ENCODE results near the gene ADGRL3.
"Not testable (repeated sequence)": the region's sequence is repeated elsewhere in the genome, so short reads cannot be mapped to it uniquely, and the experiment has no call there.

Gene ADGRL3

GRCh38 chr4:61293707-61294400 lies 93.7 kb downstream of the ADGRL3 start:
- no peak for DNase-seq

DNA sequence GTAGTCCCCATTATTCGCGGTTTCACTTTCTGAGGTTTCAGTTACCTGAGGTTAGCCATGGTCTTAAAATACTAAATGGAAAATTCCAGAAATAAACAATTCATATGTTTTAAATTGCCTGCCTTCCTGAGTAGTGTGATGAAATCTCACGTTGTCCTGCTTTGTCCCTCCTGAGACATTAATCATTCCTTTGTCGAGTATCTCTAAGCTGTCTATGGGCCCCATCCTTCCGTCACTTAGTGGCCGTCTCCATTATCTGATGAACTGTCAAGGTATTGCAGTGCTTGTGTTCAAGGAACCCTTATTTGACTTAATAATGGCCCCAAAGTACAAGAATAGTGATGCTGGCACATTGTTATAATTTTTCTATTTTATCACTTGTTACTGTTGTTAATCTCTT lies 94.8 kb downstream of the ADGRL3 start:
- no peak for DNase-seq

GRCh38 chr4:61296144-61296543 lies 96.0 kb downstream of the ADGRL3 start:
- no peak for DNase-seq

DNA sequence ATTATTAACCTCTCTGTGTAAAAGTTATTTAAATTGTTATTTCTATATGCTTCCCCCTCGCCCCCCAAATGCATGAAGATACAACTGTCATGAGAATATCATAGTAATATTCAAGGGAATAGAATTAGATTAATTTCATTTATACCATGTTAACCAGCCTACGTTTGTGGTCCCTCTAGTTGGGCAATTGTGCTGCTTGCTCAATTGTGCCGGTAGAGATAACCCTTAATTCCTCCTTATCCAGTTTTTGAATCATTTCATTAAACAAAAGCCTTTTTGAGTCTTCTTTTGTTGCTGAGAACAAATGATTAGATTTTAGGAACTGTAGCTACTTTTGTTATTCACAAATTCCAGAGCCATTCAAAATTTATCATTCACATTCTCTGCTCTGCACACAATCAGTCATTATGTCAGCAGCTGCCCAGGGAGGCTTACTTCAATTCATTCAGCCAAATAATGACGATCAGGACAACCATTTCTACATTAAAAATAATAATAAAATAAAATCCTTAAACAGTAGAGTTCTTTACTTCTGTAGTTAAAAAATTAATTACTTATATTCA lies 98.1 kb downstream of the ADGRL3 start:
- no peak for DNase-seq

DNA sequence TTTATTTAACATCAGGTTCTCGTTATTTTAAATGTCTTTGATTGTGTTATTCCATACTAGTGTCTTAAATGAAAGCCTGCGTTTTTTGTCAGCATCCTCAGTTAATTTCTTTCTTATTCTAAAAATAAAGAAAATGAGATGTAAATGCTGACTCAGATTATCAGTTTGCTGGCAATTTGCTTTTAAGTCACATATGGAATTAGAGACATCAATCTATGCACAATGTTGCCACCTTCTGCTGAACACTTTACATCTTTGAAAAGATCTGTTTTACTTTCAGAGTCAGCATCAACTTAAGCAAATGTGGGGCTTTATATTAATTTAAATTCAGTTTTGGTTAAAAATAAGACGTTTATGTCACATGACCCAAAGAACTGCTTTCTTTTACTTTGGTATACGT lies 99.2 kb downstream of the ADGRL3 start:
- DNase-seq = no peak

DNA sequence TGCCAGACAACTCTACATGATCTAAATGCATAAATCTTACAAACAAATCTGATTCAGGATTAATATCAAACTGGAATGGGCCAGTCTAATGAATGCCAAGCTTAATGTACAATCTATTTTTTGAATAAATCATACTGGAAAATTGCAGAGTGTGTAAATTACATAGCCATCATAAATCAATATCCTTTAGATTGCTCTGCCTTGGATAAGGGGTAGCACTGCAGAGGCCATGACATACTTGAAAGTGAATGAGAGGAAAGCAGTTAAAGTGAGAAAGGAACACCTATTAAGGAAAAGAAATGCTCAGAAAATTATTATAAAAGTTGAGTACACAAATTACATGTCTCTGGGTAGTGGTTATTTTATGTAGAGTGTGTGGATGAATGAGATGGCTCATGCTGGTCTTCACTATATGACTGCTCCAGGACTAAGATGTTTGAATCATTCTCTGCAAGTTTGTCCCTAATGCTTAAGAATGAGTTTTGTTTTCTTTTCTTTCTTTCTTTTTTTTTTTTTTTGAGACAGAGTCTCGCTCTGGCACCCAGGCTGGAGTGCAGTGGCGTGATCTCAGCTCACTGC lies 100.2 kb downstream of the ADGRL3 start:
- no peak for DNase-seq

GRCh38 chr4:61301271-61301670 lies 101.1 kb downstream of the ADGRL3 start:
- no peak for DNase-seq

DNA sequence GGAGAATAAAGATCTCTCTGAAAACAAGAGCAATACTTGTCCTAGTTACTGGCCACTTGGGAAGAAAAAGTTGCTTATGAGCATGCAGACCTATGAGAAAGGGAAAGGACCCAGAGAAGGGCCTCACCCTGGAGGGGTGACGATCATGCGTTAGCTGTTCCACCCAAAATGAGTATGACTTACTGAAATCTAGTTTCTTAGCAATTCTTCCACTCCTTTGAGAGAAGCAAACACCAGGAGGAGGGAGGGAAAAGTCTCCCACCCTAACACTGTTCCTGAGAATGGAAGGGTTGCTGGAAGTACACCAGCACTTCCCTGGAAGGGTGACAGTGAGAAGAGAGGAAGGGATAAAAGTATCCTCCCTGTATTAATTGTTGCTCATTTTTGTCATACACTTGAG lies 107.9 kb downstream of the ADGRL3 start:
- no peak for DNase-seq

- DNase-seq = no peak
Observed at GRCh38 chr4:61309616-61310015, 109.5 kb downstream of the ADGRL3 start.

- no peak for DNase-seq
Observed at GRCh38 chr4:61312526-61312925, 112.4 kb downstream of the ADGRL3 start.

GRCh38 chr4:61318431-61318830 lies 118.3 kb downstream of the ADGRL3 start:
- no peak for DNase-seq

GRCh38 chr4:61319156-61319555 lies 119.0 kb downstream of the ADGRL3 start:
- no peak for DNase-seq

GRCh38 chr4:61320154-61320553 lies 120.0 kb downstream of the ADGRL3 start:
- no peak for DNase-seq

GRCh38 chr4:61320631-61321030 lies 120.5 kb downstream of the ADGRL3 start:
- DNase-seq = no peak

- no peak for DNase-seq
Observed at GRCh38 chr4:61332693-61333092, 132.6 kb downstream of the ADGRL3 start.

GRCh38 chr4:61333490-61333889 lies 133.4 kb downstream of the ADGRL3 start:
- DNase-seq = no peak

DNA sequence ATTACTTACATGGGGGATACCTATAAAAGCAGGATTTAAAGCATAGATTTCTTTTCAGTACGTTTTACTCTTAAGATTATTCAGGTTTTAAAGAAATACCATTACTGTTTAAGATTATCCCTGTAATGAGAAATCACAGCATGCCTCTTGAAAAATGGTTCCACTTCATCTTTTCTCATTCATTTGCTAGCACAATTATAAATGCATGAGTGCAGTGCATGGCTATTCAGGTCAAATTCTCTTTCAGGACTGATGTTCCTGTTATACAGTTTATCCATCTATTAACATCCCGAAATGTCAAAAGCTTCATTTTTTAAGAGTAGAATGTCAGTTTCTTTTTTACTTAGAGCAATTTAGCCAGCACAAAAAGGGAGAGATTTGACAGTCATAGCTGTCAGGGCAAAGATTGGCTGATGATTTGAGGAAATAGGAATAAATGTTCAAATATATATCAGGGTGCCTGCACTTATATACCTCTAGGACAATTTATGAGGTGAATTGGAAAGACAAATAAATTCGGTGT lies 135.2 kb downstream of the ADGRL3 start:
- DNase-seq = no peak

- no peak for DNase-seq
Observed at GRCh38 chr4:61336488-61336887, 136.4 kb downstream of the ADGRL3 start.

DNA sequence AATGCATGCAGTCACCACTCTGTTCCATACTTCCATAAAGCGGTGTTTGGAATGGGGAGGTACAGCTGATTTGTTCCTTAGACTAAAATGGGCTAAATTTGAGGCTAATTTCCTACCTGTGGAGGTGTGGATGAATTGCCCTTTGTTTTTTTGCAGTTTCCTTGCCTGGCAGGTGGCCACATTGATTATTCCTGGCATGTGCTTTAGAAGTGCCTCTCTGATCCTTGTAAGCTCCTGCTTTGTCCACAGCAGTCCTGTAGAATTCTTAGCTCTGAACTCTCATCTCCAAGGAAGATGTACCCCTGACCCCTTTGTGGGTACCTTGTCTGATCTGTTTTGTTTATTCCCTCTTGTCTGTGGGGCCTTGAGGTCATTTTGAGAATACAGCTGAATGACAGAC lies 136.8 kb downstream of the ADGRL3 start:
- no peak for DNase-seq

GRCh38 chr4:61342061-61342460 lies 141.9 kb downstream of the ADGRL3 start:
- no peak for DNase-seq

DNA sequence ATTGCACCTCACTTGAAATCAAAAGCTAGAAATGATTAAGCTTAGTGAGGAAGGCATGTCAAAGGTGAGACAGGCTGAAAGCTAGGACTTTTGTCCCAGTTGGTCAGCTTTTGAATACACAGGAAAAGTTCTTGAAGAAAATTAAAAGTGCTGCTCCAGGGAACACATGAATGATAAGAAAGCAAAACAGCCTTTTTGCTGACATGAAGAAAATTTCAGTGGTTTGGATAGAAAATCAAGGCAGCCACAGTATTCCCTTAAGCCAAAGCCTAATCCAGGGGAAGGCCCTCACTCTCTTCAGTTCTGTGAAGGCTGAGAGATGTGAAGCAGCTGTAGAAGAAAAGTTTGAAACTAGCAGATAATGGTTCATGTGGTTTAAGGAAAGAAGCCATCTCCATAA lies 150.8 kb downstream of the ADGRL3 start:
- DNase-seq = no peak

DNA sequence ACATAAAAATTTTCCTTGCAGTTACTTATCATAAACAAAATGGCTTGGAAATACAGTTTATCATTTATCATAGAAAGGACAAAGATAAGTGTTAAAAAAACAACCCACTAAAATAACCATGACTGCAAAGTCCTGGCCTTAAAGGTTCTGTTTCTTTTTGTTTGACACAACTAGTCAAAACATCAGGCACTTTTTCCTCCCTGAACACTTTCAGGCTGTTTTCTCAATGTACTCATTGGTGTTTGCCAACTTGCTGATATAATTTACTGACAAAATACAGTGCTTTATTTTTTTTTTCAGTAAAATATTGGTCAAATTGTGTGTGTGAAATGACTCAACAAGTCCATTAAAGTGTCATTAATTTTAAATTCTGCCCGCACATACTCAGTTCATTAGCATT lies 156.6 kb downstream of the ADGRL3 start:
- DNase-seq = no peak

- no peak for DNase-seq
Observed at GRCh38 chr4:61359301-61359700, 159.2 kb downstream of the ADGRL3 start.

DNA sequence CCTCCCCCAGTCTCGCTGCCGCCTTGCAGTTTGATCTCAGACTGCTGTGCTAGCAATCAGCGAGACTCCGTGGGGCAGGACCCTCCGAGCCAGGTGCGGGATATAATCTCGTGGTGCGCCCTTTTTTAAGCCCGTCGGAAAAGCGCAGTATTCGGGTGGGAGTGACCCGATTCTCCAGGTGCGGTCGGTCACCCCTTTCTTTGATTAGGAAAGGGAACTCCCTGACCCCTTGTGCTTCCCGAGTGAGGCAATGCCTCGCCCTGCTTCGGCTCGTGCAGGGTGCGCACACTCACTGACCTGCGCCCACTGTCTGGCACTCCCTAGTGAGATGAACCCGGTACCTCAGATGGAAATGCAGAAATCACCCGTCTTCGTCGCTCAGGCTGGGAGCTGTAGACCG lies 172.7 kb downstream of the ADGRL3 start:
- DNase-seq = not testable (repeated sequence)
